IPS DF 6.9 (cell line): ENCODE results near the gene SNRK.

ENCODE experiments used
- DNase-seq: peaks from one replicate; pipeline ENCODE4 v3.0.0-alpha.2; 2013; ENCODE audit warnings: low read depth, low spot score
- H3K27ac ChIP-seq: one replicate; pipeline ENCODE4 v1.5.1; 2013; ENCODE audit warnings: low read length, control low read depth
- H3K27me3 ChIP-seq: 2 replicates; pipeline ENCODE4 v1.6.1; 2013; ENCODE audit warnings: mild to moderate bottlenecking, low read length; ENCODE audit not compliant: control insufficient read depth, insufficient read depth
- H3K36me3 ChIP-seq: 2 replicates; pipeline ENCODE4 v1.6.1; 2013; ENCODE audit warnings: low read length; ENCODE audit not compliant: control insufficient read depth, insufficient read depth
- H3K4me1 ChIP-seq: 2 replicates; pipeline ENCODE4 v1.6.1; 2013; ENCODE audit warnings: low read length; ENCODE audit not compliant: control insufficient read depth, insufficient read depth
- H3K4me3 ChIP-seq: 2 replicates; pipeline ENCODE4 v1.5.1; 2013; ENCODE audit warnings: mild to moderate bottlenecking, low read length
- H3K9me3 ChIP-seq: 2 replicates; pipeline ENCODE4 v1.6.1; 2013; ENCODE audit warnings: low read length, inconsistent platforms; ENCODE audit not compliant: control insufficient read depth, insufficient read depth
- WGBS: extraction: QIAGEN DNeasy Blood & Tissue Kit; methylation state at CpG from one replicate; pipeline ENCODE4 v1.1.7; 2013; ENCODE audit warnings: mixed read lengths, missing lambda C conversion rate; ENCODE audit not compliant: insufficient read length, insufficient coverage; 5-methylcytosine and 5-hydroxymethylcytosine counted together

The SNRK gene

DNA sequence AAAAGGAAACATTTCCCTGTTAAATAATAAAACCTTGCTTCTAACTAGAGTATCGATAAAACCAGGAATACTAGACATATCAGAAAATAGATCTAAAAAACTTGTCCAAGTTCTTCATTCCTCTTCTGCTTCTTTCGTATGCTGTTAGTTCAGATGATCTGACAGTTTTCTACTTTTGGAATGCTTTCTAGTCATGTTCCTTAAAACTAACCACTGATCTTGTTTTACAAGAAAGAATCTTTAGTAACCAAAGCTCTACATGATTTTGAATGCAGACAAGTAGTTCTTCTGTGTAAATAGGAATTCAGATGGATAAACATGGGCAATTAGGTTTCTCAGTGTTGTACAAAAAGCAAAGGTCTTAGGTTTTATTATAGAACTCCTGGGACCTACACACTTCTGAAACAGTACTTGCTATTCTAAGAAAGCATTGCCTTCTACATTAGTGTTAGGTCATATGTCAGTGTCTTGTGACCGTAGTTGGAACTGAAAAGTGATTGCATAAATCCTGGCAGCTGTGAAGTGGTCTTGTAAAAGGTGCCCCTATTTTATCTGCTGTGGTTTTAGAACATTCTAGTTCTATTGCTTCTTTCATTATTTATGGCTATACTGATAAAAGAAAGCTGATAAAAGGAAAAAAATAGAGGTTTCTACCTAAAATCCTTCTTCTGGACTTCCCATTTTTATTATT, 40.7 kb downstream of the SNRK start:
- H3K27ac ChIP-seq = no peak overlapping the region
- no peak overlapping the region for H3K4me3 ChIP-seq
- WGBS = no CpG with 5 or more reads among the region's 3 CpGs
- H3K27me3 ChIP-seq = no peaks in the 10 kb centered on the region
- H3K36me3 ChIP-seq = no peaks in the 10 kb centered on the region
- H3K9me3 ChIP-seq = no peaks in the 10 kb centered on the region
- no peak for DNase-seq
- no peaks in the 10 kb centered on the region for H3K4me1 ChIP-seq

- DNase-seq = no peak
- Histone ChIP-seq H3K4me1 (no peaks in the 10 kb centered on the region), H3K36me3 (no peaks in the 10 kb centered on the region), H3K27me3 (no peaks in the 10 kb centered on the region), H3K9me3 (no peaks in the 10 kb centered on the region), H3K27ac (no peak overlapping the region), H3K4me3 (no peak overlapping the region)
These were observed 41.2 kb downstream of the SNRK start for GRCh38 chr3:43327582-43327979.

DNA sequence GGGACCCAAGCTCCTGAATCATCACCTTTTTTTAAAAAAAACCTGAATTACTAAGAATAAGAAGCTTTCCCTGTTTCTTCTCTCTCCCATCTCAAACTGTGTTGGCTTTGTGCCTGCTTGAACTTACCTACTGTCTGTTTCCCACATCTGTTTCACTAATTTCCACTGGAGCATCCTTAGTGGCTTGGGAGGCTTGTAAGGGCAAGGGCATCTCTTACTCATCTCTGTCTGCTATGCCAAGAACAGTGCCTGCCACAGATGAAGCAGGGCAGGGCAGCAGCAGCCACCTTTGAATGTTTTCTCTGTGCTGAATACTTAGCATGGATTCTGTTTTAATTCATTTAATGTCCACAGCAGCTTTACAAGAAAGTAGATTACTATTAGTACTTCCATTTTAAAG, 42.3 kb downstream of the SNRK start:
- no peak overlapping the region for H3K4me3 ChIP-seq
- no peaks in the 10 kb centered on the region for H3K27me3 ChIP-seq
- H3K4me1 ChIP-seq = no peaks in the 10 kb centered on the region
- H3K27ac ChIP-seq = no peak overlapping the region
- DNase-seq = no peak
- H3K9me3 ChIP-seq = no peaks in the 10 kb centered on the region
- no peaks in the 10 kb centered on the region for H3K36me3 ChIP-seq

DNA sequence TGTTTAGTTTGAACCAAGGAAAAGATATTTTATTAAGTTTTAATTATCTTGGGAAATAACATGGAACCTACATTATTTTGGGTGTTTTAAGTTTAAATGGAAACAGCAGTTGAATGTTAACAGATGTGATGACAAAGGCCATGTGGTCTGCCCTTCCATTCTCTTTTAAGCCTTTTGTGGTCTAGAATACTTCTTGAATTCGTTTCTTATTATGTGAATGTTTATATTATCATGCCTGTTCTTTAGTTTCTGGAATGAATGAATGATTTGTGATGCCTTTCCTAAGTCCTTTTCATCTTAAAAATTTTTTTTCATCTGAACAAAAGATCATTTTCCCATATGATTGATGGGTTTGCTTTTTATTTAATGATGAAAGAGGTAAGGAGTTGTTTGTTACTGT, 44.6 kb downstream of the SNRK start:
- Histone ChIP-seq H3K9me3 (no peaks in the 10 kb centered on the region), H3K4me3 (no peak overlapping the region), H3K4me1 (no peaks in the 10 kb centered on the region), H3K27me3 (no peaks in the 10 kb centered on the region), H3K27ac (no peak overlapping the region), H3K36me3 (no peaks in the 10 kb centered on the region)
- DNase-seq = no peak
- WGBS = no CpG with 5 or more reads among the region's 1 CpG

DNA sequence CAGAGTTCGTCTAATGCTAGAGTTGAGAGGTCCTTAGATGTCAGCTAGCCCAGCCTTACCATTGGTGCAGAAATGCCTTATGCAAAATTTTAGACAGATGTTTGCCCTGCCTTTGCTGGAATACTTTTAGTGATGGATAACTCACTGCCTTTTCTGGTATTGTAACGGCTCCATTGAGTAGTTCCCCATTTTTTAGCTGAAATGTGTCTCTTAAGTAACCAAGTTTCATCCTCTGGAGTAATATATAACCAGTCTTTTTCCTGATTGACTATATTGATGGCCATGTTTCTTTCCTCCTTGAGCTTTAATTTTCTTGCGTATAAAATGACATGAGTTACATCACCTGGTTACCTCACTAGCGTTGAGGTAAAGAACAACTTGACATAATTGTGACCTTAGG, 45.0 kb downstream of the SNRK start:
- no peaks in the 10 kb centered on the region for H3K4me1 ChIP-seq
- no peaks in the 10 kb centered on the region for H3K27me3 ChIP-seq
- H3K9me3 ChIP-seq = no peaks in the 10 kb centered on the region
- no peak overlapping the region for H3K27ac ChIP-seq
- H3K36me3 ChIP-seq = no peaks in the 10 kb centered on the region
- no peak for DNase-seq
- no CpG with 5 or more reads among the region's 4 CpGs for WGBS
- no peak overlapping the region for H3K4me3 ChIP-seq

DNA sequence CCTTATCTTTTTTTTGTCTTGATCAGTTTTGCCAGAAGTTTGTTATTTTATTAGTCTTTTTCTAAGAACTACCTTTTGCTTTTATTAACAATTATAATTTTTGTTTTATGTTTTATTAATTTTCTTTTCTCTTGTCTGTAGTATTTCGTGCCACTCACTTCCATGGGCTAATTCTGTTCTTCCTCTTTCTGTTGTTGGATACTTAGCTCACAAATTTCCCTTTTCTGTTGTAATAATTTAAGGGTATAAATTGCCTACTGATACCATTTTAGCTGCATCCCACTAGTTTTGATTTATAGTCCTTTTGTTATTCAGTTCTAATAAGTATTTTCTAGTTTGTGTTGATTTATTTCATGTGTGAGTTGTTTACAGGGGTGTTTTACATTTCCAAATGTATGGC, 48.6 kb downstream of the SNRK start:
- Histone ChIP-seq H3K27ac (no peak overlapping the region), H3K36me3 (no peaks in the 10 kb centered on the region), H3K27me3 (no peaks in the 10 kb centered on the region), H3K4me1 (no peaks in the 10 kb centered on the region), H3K9me3 (no peaks in the 10 kb centered on the region), H3K4me3 (no peak overlapping the region)
- no peak for DNase-seq
- no CpG with 5 or more reads among the region's 1 CpG for WGBS

DNA sequence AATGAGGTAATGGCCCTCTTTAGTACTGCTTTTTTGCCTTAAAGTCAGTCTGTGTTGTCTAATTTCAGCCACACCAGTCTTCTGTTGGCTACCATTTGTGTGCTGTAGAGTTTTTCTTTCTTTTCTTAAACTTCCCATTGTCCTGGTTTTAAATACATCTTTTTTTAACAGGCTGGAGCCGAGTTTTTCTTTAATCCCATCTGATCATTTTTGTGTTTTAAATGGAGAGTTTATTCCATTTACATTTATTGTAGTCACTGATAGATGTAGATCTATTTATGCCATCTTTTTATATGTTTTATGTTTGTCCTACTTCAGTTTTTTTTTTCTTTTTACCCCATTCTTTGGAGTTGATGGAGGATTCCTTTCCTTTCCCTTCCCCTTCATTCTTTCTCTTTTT, 49.5 kb downstream of the SNRK start:
- H3K9me3 ChIP-seq = no peaks in the 10 kb centered on the region
- WGBS = no CpG with 5 or more reads among the region's 1 CpG
- no peaks in the 10 kb centered on the region for H3K27me3 ChIP-seq
- H3K4me1 ChIP-seq = no peaks in the 10 kb centered on the region
- H3K27ac ChIP-seq = no peak overlapping the region
- H3K36me3 ChIP-seq = no peaks in the 10 kb centered on the region
- no peak for DNase-seq
- H3K4me3 ChIP-seq = no peak overlapping the region

DNA sequence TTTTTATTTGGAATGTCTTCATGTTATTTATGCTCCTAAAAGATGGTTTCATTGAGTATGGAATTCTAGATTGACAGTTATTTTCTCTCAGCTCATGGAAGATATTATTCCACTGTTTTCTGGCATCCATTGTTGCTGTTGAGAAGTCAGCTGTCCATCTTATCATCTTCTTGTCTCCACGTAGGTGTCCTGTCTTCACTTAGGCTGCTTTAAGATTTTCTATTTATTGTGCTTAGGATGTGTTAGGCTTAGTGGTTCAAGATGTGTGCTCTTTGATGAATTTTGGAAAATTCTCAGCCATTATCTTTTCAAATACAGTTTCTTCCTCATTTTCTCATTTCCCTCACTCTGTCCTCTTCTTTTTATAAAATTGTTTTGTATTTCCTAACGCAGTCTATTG, 52.0 kb downstream of the SNRK start:
- Histone ChIP-seq H3K27me3 (no peaks in the 10 kb centered on the region), H3K4me1 (peaks cover 3% of the 10 kb centered on the region; the same call in 1 of the 2 replicates), H3K9me3 (no peaks in the 10 kb centered on the region), H3K4me3 (no peak overlapping the region), H3K36me3 (peaks cover 2% of the 10 kb centered on the region; the same call in 1 of the 2 replicates), H3K27ac (no peak overlapping the region)
- no peak for DNase-seq
- WGBS = no CpG with 5 or more reads among the region's 2 CpGs

- no peak overlapping the region for H3K27ac ChIP-seq
- peaks cover 2% of the 10 kb centered on the region; the same call in 1 of the 2 replicates for H3K36me3 ChIP-seq
- no peak overlapping the region for H3K4me3 ChIP-seq
- no CpG with 5 or more reads among the region's 7 CpGs for WGBS
- no peak for DNase-seq
- H3K4me1 ChIP-seq = peaks cover 5% of the 10 kb centered on the region; the same call in 1 of the 2 replicates
- H3K9me3 ChIP-seq = no peaks in the 10 kb centered on the region
- H3K27me3 ChIP-seq = no peaks in the 10 kb centered on the region
These were observed 54.1 kb downstream of the SNRK start for GRCh38 chr3:43340403-43340802.

DNA sequence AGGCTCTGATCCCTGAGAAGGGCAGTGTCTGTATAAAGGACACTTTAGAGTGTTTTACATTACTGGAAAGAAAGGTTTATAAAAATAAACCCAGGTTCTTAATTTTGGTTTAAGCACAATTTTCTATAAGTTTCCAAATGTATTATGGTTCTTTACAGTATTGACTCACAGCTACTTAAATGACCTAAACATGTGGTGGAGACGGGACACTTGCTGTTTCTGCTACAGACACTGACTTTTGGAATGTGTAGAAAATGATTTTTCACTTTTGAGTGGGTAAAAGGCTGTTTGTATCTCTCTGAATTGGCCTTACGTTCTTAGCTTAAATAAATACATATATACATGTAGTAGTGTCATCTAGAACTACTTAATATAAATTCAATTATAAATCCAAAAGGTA, 55.4 kb downstream of the SNRK start:
- Histone ChIP-seq H3K27ac (no peak overlapping the region), H3K36me3 (peaks cover 2% of the 10 kb centered on the region; the same call in 1 of the 2 replicates), H3K4me1 (peaks cover 5% of the 10 kb centered on the region; the same call in 1 of the 2 replicates), H3K4me3 (no peak overlapping the region), H3K27me3 (no peaks in the 10 kb centered on the region), H3K9me3 (no peaks in the 10 kb centered on the region)
- no CpG with 5 or more reads among the region's 2 CpGs for WGBS
- no peak for DNase-seq

DNA sequence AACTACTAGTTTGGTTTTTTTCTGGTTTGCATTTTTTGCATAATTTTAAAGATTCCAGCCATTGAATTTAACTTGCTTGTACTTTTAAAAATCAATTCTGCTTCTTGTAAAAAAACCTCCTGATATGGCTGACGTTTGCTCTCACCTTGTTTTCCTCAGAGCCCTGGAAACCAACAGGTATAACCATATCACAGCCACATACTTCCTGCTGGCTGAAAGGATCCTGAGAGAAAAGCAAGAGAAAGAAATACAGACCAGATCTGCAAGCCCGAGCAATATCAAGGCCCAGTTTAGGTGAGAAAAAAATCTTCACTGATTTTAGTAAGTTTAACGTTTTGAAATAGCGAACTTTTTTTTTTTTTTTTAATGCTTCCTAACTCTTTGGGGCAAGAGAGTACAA, 56.8 kb downstream of the SNRK start:
- WGBS = no CpG with 5 or more reads among the region's 4 CpGs
- H3K27ac ChIP-seq = no peak overlapping the region
- peaks cover 5% of the 10 kb centered on the region; the same call in 1 of the 2 replicates for H3K4me1 ChIP-seq
- DNase-seq = no peak
- no peaks in the 10 kb centered on the region for H3K27me3 ChIP-seq
- H3K4me3 ChIP-seq = no peak overlapping the region
- H3K9me3 ChIP-seq = no peaks in the 10 kb centered on the region
- H3K36me3 ChIP-seq = peaks cover 9% of the 10 kb centered on the region; the same call in 1 of the 2 replicates
